ENCODE measurements around the gene STAT5B. TPM values are rescaled to one million over a fixed set of nuclear protein-coding genes. Genes with fewer than 3 reads are reported as not detected.
A peak's percentile ranks its signal among the peaks of the same experiment; 100 is the strongest.

Gene STAT5B
- total and polyA plus RNA-seq, 2 of the 13 experiments (the other 11 are each of a cell fraction or from before 2014, with no cell fraction given): 21.0 to 42.8 TPM

GRCh38 chr17:42312285-42313130 lies 36.3 kb upstream of the STAT5B start (continued):
- no peak for TF ChIP-seq THAP9 (CRISPR knock-in tag; IDR thresholded peaks at IDR 0.05; ENCODE audit: borderline replicate concordance)
- no peak for TF ChIP-seq AFF4 (CRISPR knock-in tag; IDR thresholded peaks at IDR 0.05)
- no peak for TF ChIP-seq PCBP2 (optimal IDR thresholded peaks at IDR 0.05; ENCODE audit: low read depth, low read length, poor library complexity, severe bottlenecking)
- no peak for TF ChIP-seq ZNF317 (CRISPR knock-in tag; IDR thresholded peaks at IDR 0.05)
- TF ChIP-seq ZNF891 (CRISPR knock-in tag; IDR thresholded peaks at IDR 0.05): no peak
- TF ChIP-seq RBM22 (optimal IDR thresholded peaks at IDR 0.05; ENCODE audit: low read length): peak; percentile 96
- TF ChIP-seq ZNF33B (CRISPR knock-in tag; IDR thresholded peaks at IDR 0.05): peak; percentile 77; the same call in 1 of the 2 replicates
- no peak for TF ChIP-seq IKZF1 (IDR thresholded peaks at IDR 0.05)
- TF ChIP-seq RARA (CRISPR knock-in tag; IDR thresholded peaks at IDR 0.05): peak; percentile 41
- TF ChIP-seq ZC3H4 (CRISPR knock-in tag; IDR thresholded peaks at IDR 0.05; ENCODE audit: borderline replicate concordance): no peak
- peak; percentile 1; the same call in 1 of the 2 replicates for TF ChIP-seq THAP11 (CRISPR knock-in tag; IDR thresholded peaks at IDR 0.05)
- TF ChIP-seq EED (CRISPR knock-in tag; IDR thresholded peaks at IDR 0.05): peak; percentile 36; the same call in 1 of the 2 replicates
- no peak for TF ChIP-seq ATAD3A (CRISPR knock-in tag; IDR thresholded peaks at IDR 0.05)
- no peak for TF ChIP-seq ZSCAN5A (CRISPR knock-in tag; IDR thresholded peaks at IDR 0.05; ENCODE audit: borderline replicate concordance)
- peak; percentile 62; the same call in 1 of the 2 replicates for TF ChIP-seq ZNF580 (CRISPR knock-in tag; IDR thresholded peaks at IDR 0.05; ENCODE audit: borderline replicate concordance, low read depth)
- TF ChIP-seq CERS6 (CRISPR knock-in tag; IDR thresholded peaks at IDR 0.05): no peak
- peak; percentile 75; the same call in 1 of the 2 replicates for TF ChIP-seq GABPB1 (CRISPR knock-in tag; IDR thresholded peaks at IDR 0.05)
- TF ChIP-seq SRSF1 (optimal IDR thresholded peaks at IDR 0.05; ENCODE audit: low read depth, low read length): peak; percentile 84
- TF ChIP-seq TMF1 (CRISPR knock-in tag; IDR thresholded peaks at IDR 0.05; ENCODE audit: low read depth): peak; percentile 54; the same call in 1 of the 2 replicates
- no peak for TF ChIP-seq CEBPB (IDR thresholded peaks at IDR 0.05; ENCODE audit: borderline replicate concordance, low read depth, low read length)
